ENCODE data around the gene FMN2. TPM values are rescaled to one million over a fixed set of nuclear protein-coding genes. Genes with fewer than 3 reads are reported as not detected.

Gene FMN2
- total RNA-seq, 3 donors from 2014 or later, result 0.96 to 30.4 (median 3.5) TPM

DNA sequence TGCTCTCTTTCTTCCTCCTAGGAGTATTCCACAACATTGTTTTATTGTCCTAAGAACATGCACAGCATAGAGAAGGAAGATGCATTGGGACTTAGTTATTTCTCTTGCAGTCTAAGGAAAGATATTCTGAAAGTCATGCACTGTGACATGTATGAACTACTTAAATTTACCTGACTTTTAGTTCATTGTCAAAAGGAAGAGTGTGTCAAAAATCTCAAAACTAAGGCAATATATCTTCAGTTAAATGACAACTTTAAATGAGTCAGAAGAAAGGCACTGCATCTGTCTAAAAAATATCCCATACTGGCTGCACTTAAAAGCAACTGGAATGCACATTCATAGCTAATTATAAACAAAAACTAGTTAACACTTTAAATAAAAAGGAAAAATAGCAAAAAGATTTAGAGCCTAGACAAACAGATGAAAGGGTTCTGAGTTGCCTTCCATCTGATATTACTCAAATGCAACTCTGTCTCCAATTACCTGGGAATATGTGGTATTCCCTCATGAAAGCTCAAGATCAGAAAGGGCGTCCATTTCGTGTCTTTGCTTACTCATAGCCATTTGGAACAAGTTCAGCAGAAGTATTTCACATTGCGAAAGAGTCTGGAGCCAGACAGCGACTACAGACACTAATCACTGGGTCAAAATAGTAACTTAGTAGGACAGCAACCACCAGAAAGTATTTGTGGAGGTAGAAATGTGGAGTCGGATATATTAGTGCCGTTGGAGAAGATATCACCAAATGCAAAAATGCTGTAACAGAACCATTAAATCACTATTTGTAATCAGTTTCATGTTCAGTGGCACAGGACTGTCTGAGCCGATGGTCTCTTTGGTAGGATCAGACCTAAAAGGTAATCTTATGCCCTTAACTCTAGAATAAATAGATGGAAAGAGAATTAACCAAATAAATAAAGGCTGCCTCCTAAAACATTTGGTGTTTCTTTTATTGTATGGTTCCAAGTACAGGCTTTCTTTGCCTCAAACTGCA is 294.6 kb downstream of the FMN2 start:
- intact Hi-C loops (cut with DNase I, micrococcal nuclease), result no loop called here
- H3K4me1 ChIP-seq (ENCODE audit: low read depth), result no peaks in the 10 kb centered on the region
- no peak for TF ChIP-seq CTCF (IDR thresholded peaks at IDR 0.05)
- ATAC-seq, result no peak
- no peak overlapping the region for H3K4me3 ChIP-seq
- H3K36me3 ChIP-seq (ENCODE audit: low read depth), result no peaks in the 10 kb centered on the region
- H3K9me3 ChIP-seq, result peaks cover 7% of the 10 kb centered on the region
- no peak for DNase-seq

DNA sequence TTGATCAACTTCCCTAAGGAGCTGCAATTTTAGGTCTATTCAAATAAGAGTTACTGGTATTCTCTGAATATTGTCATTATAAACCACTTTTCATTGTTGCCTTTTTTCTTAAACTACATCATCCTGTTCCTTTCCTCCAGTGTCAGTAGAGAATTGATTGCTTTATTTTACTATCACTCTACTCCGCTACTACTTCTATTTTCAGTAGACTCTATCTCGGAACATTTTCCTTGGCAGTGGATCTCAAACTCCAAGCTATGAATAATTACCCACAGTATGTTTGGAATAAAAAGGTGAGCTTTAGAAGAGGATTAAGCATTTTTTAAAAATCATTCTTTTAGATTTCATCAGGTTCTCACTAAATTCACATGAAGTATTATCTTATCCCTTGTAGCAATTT is 295.4 kb downstream of the FMN2 start:
- Histone ChIP-seq H3K36me3 (ENCODE audit: low read depth) (no peaks in the 10 kb centered on the region), H3K4me3 (no peak overlapping the region), H3K4me1 (ENCODE audit: low read depth) (no peaks in the 10 kb centered on the region), H3K9me3 (no peaks in the 10 kb centered on the region)
- ATAC-seq (no peak), DNase-seq (no peak)
- intact Hi-C loops (cut with DNase I, micrococcal nuclease), result no loop called here
- no peak for TF ChIP-seq CTCF (IDR thresholded peaks at IDR 0.05)

DNA sequence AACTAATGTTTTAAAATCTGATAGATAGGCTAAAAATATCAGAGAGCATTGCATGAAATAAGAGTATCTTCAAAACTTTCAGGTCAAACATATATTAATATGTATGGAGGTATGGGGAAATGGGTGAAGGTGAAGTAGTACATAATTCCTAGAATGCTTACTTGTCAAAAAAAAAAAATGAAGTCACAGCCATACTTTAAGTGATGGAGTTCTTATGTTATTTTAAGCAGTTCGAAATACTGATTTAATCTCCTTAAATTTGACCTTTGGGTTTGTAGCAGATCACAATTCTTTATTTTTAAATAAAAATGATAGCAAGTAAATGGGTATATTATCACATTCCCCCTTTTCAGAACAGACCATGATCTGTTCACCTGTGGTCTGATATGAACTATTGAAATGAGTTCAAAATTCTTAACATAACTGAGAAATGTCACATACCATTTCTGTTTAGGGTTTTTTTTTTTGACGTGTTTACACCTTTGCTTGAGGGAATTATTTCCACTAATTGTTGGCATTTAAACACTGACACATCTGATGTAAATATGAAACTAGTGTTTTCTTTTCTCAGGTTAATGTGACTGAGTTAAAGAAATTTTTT is 300.1 kb downstream of the FMN2 start:
- DNase-seq (no peak), ATAC-seq (no peak)
- Histone ChIP-seq H3K36me3 (ENCODE audit: low read depth) (no peaks in the 10 kb centered on the region), H3K4me3 (no peak overlapping the region), H3K4me1 (ENCODE audit: low read depth) (no peaks in the 10 kb centered on the region), H3K9me3 (no peaks in the 10 kb centered on the region)
- no peak for TF ChIP-seq CTCF (IDR thresholded peaks at IDR 0.05)
- intact Hi-C loops (cut with DNase I, micrococcal nuclease), result no loop called here

DNA sequence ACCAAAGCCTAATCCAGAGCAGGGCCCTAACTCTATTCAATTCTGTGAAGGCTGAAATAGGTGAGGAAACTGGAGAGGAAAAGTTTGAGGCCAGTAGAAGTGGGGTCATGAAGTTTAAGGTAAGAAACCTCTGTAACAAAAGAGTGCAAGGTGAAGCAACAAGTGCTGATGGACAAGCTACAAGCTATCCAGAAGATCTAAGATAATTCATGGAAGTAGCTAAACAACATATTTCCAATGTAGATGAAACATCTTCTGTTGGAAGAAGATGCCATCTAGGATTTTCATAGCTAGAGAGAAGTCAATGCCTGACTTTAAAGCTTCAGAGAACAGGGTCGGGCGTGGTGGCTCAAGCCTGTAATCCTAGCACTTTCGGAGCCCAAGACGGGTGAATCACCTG is 302.7 kb downstream of the FMN2 start:
- DNase-seq (no peak), ATAC-seq (no peak)
- TF ChIP-seq CTCF (IDR thresholded peaks at IDR 0.05), result no peak
- Histone ChIP-seq H3K9me3 (no peaks in the 10 kb centered on the region), H3K4me1 (ENCODE audit: low read depth) (no peaks in the 10 kb centered on the region), H3K36me3 (ENCODE audit: low read depth) (no peaks in the 10 kb centered on the region), H3K4me3 (no peak overlapping the region)
- intact Hi-C loops (cut with DNase I, micrococcal nuclease), result no loop called here

DNA sequence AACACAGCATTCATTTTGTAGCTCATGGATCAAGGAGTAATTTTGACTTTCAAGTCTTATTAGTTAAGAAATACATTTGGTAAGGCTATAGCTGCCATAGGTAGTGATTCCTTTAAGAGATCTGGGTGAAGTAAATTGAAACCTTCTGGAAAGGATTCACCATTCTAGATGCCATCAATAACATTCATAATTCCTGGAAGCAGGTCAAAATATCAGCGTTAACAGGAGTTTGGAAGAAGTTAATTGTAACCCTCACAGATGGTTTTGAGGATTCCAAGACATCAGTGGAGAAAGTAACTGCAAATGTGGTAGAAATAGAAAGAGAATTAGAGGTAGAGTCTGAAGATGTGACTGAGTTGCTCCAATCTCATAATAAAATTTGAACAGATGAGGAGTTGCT is 303.7 kb downstream of the FMN2 start:
- Histone ChIP-seq H3K4me3 (no peak overlapping the region), H3K36me3 (ENCODE audit: low read depth) (no peaks in the 10 kb centered on the region), H3K9me3 (no peaks in the 10 kb centered on the region), H3K4me1 (ENCODE audit: low read depth) (no peaks in the 10 kb centered on the region)
- DNase-seq (no peak), ATAC-seq (no peak)
- TF ChIP-seq CTCF (IDR thresholded peaks at IDR 0.05), result no peak
- intact Hi-C loops (cut with DNase I, micrococcal nuclease), result no loop called here
